Caki2 (cell line): ENCODE measurements around the gene MAN2C1. TPM values are rescaled to one million over a fixed set of nuclear protein-coding genes. Genes with fewer than 3 reads are reported as not detected.
"Not testable (repeated sequence)": the region's sequence is repeated elsewhere in the genome, so short reads cannot be mapped to it uniquely, and the experiment has no call there.

Experiments
- DNase-seq: peaks from one replicate; pipeline ENCODE4 v3.0.0-alpha.2; 2015; ENCODE audit warnings: low read depth
- in situ Hi-C: cut with HindIII; loops from 2 replicates; pipeline ENCODE4 v1.10.0; 2016; ENCODE audit warnings: low sequenced_read_pairs, low pct_unique_long_range_greater_than_20kb, mixed read lengths
- total RNA-seq: library from RNA; depleted of rRNA; stranded (reverse); fragments of >200 nt; shearing (Covaris generic); gene quantifications from 2 replicates; pipeline ENCODE4 v1.2.3, GENCODE V29; 2014; ENCODE audit warnings: low replicate concordance; rRNA removed

The MAN2C1 gene
- 66.8 and 90.6 TPM in 2 replicates for total RNA-seq

GRCh38 chr15:75367913-75368688 lies at the start of gene MAN2C1:
TSS of gene MAN2C1 (minus strand) at chr15:75368607. CDS start at chr15:75368583, 24 bp downstream.
- peak; percentile 94 for DNase-seq
- in situ Hi-C loops, result no loop called here

GRCh38 chr15:75416584-75416983 lies 48.2 kb upstream of the MAN2C1 start:
- in situ Hi-C loops, result no loop called here
- no peak for DNase-seq

GRCh38 chr15:75410196-75410595 lies 41.8 kb upstream of the MAN2C1 start:
- in situ Hi-C loops, result no loop called here
- DNase-seq, result no peak

GRCh38 chr15:75407083-75407482 lies 38.7 kb upstream of the MAN2C1 start:
- no peak for DNase-seq
- in situ Hi-C loops, result no loop called here

DNA sequence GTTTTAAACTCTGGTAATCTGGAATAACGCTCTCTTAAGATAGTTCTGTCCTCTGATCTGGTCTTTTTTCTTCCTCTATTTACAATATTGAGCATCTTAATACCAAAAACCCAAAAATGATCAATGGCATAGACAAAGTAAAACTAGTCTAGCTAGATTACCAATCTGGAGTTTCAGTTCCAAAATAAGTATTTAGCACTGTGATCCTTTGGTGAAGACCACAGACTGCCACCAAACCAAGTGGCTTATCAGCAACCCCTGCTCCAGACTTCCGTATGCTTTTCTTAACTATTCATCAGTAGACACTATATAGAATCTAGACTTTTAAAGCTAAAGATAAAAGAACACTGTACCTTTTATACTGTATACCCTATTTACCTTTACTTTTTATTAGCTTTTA lies 35.5 kb upstream of the MAN2C1 start:
- DNase-seq, result no peak
- in situ Hi-C loops, result no loop called here

- in situ Hi-C loops, result no loop called here
- DNase-seq, result no peak
Measured at GRCh38 chr15:75397494-75397893, 29.1 kb upstream of the MAN2C1 start.

DNA sequence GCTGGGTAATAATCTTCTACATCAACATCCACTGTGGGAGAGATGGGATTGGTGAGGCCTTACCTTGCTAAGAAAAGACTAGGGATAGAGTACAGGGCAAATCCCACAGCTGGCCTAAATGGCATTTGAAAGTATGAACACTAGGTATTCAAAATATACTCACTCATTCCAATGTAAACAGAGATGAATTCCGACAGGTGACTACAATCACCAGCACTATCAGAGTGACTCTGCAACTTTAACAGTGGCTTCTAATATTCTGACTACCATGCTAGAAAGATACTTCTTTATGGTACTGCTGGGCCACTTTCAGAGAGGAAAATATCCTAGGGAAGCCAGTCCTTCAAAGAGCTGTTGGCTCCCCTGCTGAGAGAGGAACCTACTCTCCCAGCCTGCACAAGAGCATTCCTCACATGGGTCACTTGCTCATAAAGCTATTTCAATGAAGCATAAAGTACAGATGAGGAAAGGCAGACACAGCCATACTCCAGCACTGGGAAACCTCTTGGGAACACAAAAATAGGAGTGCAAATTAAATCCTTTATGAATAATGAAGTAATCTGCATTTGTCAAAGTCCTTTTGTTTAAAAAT lies 21.5 kb upstream of the MAN2C1 start:
- in situ Hi-C loops, result no loop called here
- DNase-seq, result peak; percentile 78

DNA sequence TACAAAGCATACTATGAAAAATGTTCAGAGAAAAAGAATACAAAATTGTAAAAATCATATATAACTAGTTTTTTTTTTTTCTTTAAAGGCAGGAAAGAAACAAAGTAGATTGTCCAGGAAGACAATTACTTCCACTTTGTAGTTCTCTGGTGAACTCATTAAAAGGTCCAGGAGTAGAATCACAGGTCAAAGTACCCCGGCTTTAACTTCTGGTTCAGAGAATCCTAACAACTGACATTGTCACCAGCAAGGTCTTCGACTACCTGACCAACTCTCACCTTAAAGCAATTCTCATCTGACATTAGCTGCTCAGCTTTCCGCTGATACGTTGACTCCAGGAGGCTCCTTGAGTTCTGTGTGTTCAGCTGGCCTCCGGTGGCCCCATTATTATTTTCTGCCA lies 15.6 kb upstream of the MAN2C1 start:
- in situ Hi-C loops, result not testable (repeated sequence)

GRCh38 chr15:75380773-75381172 lies 12.4 kb upstream of the MAN2C1 start:
- in situ Hi-C loops, result no loop called here
- no peak for DNase-seq

More for the DNA sequence above, 15.6 kb upstream of the MAN2C1 start:
- not testable (repeated sequence) for DNase-seq

- in situ Hi-C loops, result no loop called here
- DNase-seq, result no peak
Measured at GRCh38 chr15:75371901-75372688, 3.7 kb upstream of the MAN2C1 start.

DNA sequence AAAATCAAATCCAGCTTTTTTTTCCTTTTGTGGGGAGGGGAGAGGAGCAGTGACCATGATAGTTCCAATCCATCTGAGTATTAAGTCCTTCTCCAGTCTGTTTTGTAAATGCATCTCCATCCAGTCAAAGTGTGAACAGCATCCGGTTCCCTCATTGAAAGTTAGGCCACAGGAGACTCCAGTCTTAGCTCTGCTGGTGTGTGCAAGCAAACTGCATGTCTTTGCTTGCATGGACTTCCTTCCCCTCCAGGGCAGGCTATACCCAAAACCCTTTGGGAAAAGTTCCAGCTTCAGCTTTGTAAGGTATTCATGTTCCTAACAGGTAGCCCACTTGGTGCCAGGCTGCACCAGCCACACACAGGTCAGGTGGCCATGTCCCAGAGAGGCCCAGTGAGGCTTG lies 3.1 kb upstream of the MAN2C1 start:
- no peak for DNase-seq
- in situ Hi-C loops, result no loop called here

DNA sequence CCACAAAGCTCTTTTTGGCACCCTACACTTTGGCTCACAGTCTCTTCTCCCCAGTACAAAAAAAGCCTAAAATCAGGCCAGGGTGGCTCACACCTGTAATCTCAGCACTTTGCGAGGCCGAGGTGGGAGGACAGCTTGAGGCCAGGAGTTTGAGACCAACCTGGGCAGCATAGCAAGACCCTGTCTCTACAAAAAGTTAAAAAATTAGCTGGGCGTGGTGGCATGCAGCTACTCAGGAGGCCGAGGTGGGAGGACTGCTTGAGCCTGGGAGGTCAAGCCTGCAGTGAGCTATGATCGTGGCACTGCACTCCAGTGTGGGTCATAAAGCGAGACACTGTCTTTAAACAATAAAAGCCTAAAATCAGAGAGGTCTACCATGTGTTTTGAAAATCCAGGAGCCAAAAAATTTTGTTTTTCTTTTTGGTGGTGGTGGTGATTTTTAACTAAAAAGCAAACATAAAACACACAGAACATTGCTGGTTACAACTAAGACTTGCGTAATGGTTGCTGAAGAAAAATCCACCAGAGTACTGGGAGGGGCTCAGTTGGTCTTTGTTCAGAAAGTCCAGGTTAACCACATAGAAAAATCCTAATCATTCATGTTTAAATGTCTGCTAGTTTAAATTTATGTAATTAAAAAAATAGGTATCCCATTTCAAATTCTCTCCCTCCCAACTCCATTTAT lies 1.6 kb upstream of the MAN2C1 start:
- in situ Hi-C loops, result no loop called here
- no peak for DNase-seq

DNA sequence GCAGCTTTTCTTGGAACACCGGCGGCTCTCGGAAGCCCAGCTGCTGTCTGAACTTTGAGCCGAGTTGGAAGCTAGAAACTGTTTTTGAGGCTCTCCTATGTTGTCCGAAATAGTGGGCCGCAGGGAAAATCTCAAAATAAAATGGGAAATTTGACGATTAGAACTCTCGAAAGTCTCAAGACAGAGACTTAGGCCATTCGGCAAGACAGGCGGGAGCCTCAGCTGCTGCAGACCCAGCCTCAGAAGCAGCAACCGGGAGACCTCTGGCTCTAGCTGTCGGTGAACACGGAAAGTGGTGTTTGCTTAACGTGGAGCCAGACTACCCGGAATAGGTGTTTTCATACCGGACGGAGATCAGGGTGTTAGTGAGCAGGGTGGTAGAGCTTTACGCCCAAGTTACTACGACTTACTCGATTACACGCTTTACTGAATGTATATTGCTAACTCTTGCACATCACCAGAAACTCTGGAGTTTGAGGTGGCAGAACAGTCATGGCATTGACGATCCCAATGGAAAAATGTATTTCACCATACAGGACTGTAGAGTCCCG lies 357 bp upstream of the MAN2C1 start:
- no peak for DNase-seq
- in situ Hi-C loops, result no loop called here

- DNase-seq, result no peak
- in situ Hi-C loops, result no loop called here
Measured at GRCh38 chr15:75367406-75367912, 948 bp downstream of the MAN2C1 start.

DNA sequence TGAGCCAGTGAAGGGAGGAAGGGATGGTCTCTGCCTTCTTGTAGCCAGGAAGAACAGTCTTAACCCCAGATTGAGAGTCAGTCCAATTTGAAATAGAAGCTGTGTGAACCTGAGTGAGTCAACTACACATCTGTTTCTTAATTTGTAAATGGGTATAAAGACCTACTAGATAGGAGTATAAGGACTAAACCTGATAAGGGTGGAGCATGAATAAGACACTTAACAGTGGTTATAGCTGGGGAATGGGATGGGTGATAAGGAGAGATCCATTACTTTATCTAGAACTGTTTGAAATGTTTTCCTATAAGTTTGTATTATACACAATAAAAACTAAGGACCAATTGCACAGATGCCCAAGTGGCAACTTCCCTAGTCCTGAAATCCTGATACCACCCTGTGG lies 1.4 kb downstream of the MAN2C1 start:
- in situ Hi-C loops, result no loop called here

GRCh38 chr15:75366163-75366562 lies 2.2 kb downstream of the MAN2C1 start:
- in situ Hi-C loops, result no loop called here
- no peak for DNase-seq

More for the DNA sequence above, 1.4 kb downstream of the MAN2C1 start:
- no peak for DNase-seq

DNA sequence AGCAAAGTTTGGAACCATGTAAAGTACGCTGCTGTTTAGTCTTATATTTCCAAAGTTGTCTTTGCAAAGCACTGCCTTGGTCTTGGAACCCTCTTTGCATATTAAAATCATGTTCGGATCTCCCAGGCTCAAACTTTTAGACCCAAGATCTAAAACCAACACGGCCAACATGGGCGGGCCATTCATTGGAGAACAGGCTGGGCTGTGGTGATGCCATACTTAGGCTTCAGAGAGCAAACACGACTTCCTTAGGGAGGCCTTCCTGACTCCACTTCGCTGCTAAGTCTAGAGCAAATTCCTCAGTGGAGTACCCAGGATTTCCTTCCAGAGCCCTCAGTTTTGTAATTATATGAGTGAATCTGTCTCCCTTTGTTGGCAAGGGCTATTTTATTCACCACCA lies 3.5 kb downstream of the MAN2C1 start:
- no peak for DNase-seq
- in situ Hi-C loops, result no loop called here

GRCh38 chr15:75363786-75364185 lies 4.6 kb downstream of the MAN2C1 start:
- DNase-seq, result no peak
- in situ Hi-C loops, result no loop called here
